ENCODE data around the gene GNAZ. TPM values are rescaled to one million over a fixed set of nuclear protein-coding genes. Genes with fewer than 3 reads are reported as not detected.

Gene GNAZ
- total and polyA plus RNA-seq, 2 donors from 2014 or later: 3.7 to 5.7 TPM

- no peak for DNase-seq
- intact Hi-C loops (cut with DNase I): no loop called here
- H3K4me3 ChIP-seq (ENCODE audit: low read length in 3 of 3): no peak overlapping the region
- no peak for FAIRE-seq
- no peaks in the 10 kb centered on the region for H3K36me3 ChIP-seq (ENCODE audit: control insufficient read depth in 2 of 3, insufficient read depth in 3 of 3, low read length in 3 of 3)
- H3K27ac ChIP-seq (ENCODE audit: low read depth in 2 of 2, low read length in 2 of 2): no peak overlapping the region
- H3K27me3 ChIP-seq (ENCODE audit: control insufficient read depth, insufficient read depth, low read length): no peaks in the 10 kb centered on the region
- no peaks in the 10 kb centered on the region for H3K9me3 ChIP-seq (ENCODE audit: control insufficient read depth in 2 of 3, insufficient read depth in 1 of 3, low read length in 3 of 3)
- TF ChIP-seq, protein P1, sequence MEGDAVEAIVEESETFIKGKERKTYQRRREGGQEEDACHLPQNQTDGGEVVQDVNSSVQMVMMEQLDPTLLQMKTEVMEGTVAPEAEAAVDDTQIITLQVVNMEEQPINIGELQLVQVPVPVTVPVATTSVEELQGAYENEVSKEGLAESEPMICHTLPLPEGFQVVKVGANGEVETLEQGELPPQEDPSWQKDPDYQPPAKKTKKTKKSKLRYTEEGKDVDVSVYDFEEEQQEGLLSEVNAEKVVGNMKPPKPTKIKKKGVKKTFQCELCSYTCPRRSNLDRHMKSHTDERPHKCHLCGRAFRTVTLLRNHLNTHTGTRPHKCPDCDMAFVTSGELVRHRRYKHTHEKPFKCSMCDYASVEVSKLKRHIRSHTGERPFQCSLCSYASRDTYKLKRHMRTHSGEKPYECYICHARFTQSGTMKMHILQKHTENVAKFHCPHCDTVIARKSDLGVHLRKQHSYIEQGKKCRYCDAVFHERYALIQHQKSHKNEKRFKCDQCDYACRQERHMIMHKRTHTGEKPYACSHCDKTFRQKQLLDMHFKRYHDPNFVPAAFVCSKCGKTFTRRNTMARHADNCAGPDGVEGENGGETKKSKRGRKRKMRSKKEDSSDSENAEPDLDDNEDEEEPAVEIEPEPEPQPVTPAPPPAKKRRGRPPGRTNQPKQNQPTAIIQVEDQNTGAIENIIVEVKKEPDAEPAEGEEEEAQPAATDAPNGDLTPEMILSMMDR (IDR thresholded peaks at IDR 0.05; ENCODE audit: borderline replicate concordance, extremely low read depth, insufficient read depth): no peak
- peaks cover 0 to 8% (median 0%) of the 10 kb centered on the region in 3 donors for H3K4me1 ChIP-seq (ENCODE audit: control insufficient read depth in 2 of 3, insufficient read depth in 2 of 3, low read depth in 1 of 3, low read length in 3 of 3)
- no peak overlapping the region for H3K9ac ChIP-seq (ENCODE audit: low read length in 3 of 3)
These were observed 37.3 kb downstream of the GNAZ start for GRCh38 chr22:23107487-23108248.

DNA sequence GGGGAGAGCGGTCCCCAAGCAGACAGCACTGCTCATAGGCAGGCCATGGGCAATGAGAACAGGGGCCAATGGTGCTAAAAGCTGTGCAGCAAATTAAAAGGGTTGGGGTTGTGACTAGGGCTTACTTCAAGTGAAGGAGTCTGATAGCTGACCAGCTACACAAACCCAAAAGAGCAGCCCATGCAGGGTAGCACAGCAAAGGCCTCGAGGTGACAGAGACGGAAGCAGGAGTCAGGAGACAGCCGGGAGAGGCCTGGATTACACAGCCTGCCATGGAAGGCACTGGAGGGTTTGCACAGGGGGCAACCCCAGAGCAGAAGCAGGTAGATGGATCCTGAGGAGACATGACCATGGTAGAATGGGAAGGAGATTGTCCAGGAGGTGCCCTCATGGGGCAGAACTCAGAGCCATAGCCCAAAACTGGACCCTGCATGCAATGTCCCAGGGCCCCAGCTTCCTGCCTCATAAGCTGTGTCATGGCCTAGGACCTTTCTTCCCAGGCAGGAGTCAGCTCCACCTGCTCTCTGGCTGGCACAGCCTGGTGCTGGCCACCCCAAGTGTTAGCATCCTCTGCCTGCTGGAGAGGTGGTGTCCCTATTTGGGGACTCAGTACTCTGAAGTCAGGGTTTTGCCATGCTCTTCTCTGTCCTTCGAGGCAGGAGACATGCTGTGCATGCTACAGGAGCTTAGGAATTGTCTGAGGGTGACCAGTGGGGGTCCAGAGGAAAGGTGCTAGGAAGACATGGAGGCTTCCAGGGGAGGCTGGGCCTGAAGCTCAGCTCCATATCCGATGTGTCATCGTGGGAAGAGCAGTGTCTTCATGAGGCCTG lies 38.1 kb downstream of the GNAZ start:
- H3K4me3 ChIP-seq (ENCODE audit: low read length in 3 of 3): no peak overlapping the region
- no peak overlapping the region for H3K27ac ChIP-seq (ENCODE audit: low read depth in 2 of 2, low read length in 2 of 2)
- no peak for FAIRE-seq
- no peak overlapping the region for H3K9ac ChIP-seq (ENCODE audit: low read length in 3 of 3)
- peaks cover 0 to 8% (median 0%) of the 10 kb centered on the region in 3 donors for H3K4me1 ChIP-seq (ENCODE audit: control insufficient read depth in 2 of 3, insufficient read depth in 2 of 3, low read depth in 1 of 3, low read length in 3 of 3)
- H3K9me3 ChIP-seq (ENCODE audit: control insufficient read depth in 2 of 3, insufficient read depth in 1 of 3, low read length in 3 of 3): no peaks in the 10 kb centered on the region
- intact Hi-C loops (cut with DNase I): no loop called here
- H3K27me3 ChIP-seq (ENCODE audit: control insufficient read depth, insufficient read depth, low read length): no peaks in the 10 kb centered on the region
- TF ChIP-seq, protein P1 (IDR thresholded peaks at IDR 0.05; ENCODE audit: borderline replicate concordance, extremely low read depth, insufficient read depth): no peak
- no peaks in the 10 kb centered on the region for H3K36me3 ChIP-seq (ENCODE audit: control insufficient read depth in 2 of 3, insufficient read depth in 3 of 3, low read length in 3 of 3)
- no peak for DNase-seq

- FAIRE-seq: no peak
- no peak overlapping the region for H3K9ac ChIP-seq (ENCODE audit: low read length in 3 of 3)
- no peak for DNase-seq
- intact Hi-C loops (cut with DNase I): no loop called here
- no peaks in the 10 kb centered on the region for H3K27me3 ChIP-seq (ENCODE audit: control insufficient read depth, insufficient read depth, low read length)
- H3K4me1 ChIP-seq (ENCODE audit: control insufficient read depth in 2 of 3, insufficient read depth in 2 of 3, low read depth in 1 of 3, low read length in 3 of 3): peaks cover 0 to 8% (median 0%) of the 10 kb centered on the region in 3 donors
- TF ChIP-seq, protein P1 (IDR thresholded peaks at IDR 0.05; ENCODE audit: borderline replicate concordance, extremely low read depth, insufficient read depth): no peak
- no peak overlapping the region for H3K4me3 ChIP-seq (ENCODE audit: low read length in 3 of 3)
- no peak overlapping the region for H3K27ac ChIP-seq (ENCODE audit: low read depth in 2 of 2, low read length in 2 of 2)
- no peaks in the 10 kb centered on the region for H3K9me3 ChIP-seq (ENCODE audit: control insufficient read depth in 2 of 3, insufficient read depth in 1 of 3, low read length in 3 of 3)
- H3K36me3 ChIP-seq (ENCODE audit: control insufficient read depth in 2 of 3, insufficient read depth in 3 of 3, low read length in 3 of 3): no peaks in the 10 kb centered on the region
These were observed 38.7 kb downstream of the GNAZ start for GRCh38 chr22:23109079-23109347.
